ENCODE measurements around the gene PLCB1. TPM values are rescaled to one million over a fixed set of nuclear protein-coding genes. Genes with fewer than 3 reads are reported as not detected.

Gene PLCB1
- total and polyA plus RNA-seq, 2 experiments from 2014 or later: 14.9 to 20.7 TPM

DNA sequence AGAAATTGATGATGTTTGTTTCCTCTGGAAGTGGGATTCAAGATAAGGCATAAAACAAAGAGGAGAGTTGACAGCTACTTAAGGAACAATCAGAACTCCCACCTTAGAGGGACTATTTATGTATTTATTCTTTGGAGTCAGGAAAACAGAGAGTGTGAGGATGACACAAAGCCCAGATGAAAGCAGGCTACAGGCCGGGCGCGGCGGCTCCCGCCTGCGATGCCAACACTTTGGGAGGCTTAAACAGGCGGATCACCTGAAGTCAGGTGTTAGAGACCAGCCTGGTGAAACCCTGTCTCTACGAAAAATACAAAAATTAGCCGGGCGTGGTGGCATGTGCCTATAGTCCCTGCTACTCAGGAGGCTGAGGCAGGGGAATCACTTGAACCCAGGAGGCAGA lies 543.8 kb downstream of the PLCB1 start:
- H3K4me3 Mint-ChIP-seq: no peak overlapping the region
- ATAC-seq: no peak
- no peak overlapping the region for H3K27ac Mint-ChIP-seq

More for the DNA sequence above, 543.8 kb downstream of the PLCB1 start:
- Mint-ChIP-seq H3K27me3 (ENCODE audit: insufficient read depth, low read depth, poor library complexity) (peaks cover 3% of the 10 kb centered on the region), H3K36me3 (ENCODE audit: low read depth) (no peaks in the 10 kb centered on the region), H3K4me1 (peaks cover 10% of the 10 kb centered on the region; the same call in 2 of the 3 replicates), H3K9me3 (no peaks in the 10 kb centered on the region; the same call in 2 of the 3 replicates)
- no peaks in the 10 kb centered on the region for H3F3A ChIP-seq (replicated peaks; ENCODE audit: low read depth)
- H3K9me2 ChIP-seq (ENCODE audit: insufficient read depth): no peaks in the 10 kb centered on the region; the same call in 1 of the 2 replicates
- H3K36me3 ChIP-seq (ENCODE audit: insufficient read depth): no peaks in the 10 kb centered on the region
- no peak overlapping the region for H2AFZ ChIP-seq
- H3K27me3 ChIP-seq (ENCODE audit: insufficient read depth): no peaks in the 10 kb centered on the region
- no peaks in the 10 kb centered on the region for H4K20me1 ChIP-seq (replicated peaks; ENCODE audit: insufficient read depth)
- H3K79me2 ChIP-seq (replicated peaks; ENCODE audit: insufficient read depth): no peaks in the 10 kb centered on the region
- no peak overlapping the region for H3K4me2 ChIP-seq
- H3K4me1 ChIP-seq (ENCODE audit: insufficient read depth): 0 out of 2 replicates have a peak, but pooled peaks cover 5% of the 10 kb centered on the region
- no peak for DNase-seq (ENCODE audit: low spot score)
- TF ChIP-seq, protein P1, sequence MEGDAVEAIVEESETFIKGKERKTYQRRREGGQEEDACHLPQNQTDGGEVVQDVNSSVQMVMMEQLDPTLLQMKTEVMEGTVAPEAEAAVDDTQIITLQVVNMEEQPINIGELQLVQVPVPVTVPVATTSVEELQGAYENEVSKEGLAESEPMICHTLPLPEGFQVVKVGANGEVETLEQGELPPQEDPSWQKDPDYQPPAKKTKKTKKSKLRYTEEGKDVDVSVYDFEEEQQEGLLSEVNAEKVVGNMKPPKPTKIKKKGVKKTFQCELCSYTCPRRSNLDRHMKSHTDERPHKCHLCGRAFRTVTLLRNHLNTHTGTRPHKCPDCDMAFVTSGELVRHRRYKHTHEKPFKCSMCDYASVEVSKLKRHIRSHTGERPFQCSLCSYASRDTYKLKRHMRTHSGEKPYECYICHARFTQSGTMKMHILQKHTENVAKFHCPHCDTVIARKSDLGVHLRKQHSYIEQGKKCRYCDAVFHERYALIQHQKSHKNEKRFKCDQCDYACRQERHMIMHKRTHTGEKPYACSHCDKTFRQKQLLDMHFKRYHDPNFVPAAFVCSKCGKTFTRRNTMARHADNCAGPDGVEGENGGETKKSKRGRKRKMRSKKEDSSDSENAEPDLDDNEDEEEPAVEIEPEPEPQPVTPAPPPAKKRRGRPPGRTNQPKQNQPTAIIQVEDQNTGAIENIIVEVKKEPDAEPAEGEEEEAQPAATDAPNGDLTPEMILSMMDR (conservative IDR thresholded peaks at IDR 0.05; ENCODE audit: low read depth in 2 of 2): no peak
- no peak for TF ChIP-seq JUNB (IDR thresholded peaks at IDR 0.05; ENCODE audit: unreplicated experiment)
- TF ChIP-seq STAT1 (IDR thresholded peaks at IDR 0.05; ENCODE audit: unreplicated experiment): no peak
- TF ChIP-seq EZH2 (IDR thresholded peaks at IDR 0.05; ENCODE audit: low read depth, unreplicated experiment): no peak
- TF ChIP-seq ZNF114 (CRISPR knock-in tag; IDR thresholded peaks at IDR 0.05): no peak
- TF ChIP-seq, protein P2, sequence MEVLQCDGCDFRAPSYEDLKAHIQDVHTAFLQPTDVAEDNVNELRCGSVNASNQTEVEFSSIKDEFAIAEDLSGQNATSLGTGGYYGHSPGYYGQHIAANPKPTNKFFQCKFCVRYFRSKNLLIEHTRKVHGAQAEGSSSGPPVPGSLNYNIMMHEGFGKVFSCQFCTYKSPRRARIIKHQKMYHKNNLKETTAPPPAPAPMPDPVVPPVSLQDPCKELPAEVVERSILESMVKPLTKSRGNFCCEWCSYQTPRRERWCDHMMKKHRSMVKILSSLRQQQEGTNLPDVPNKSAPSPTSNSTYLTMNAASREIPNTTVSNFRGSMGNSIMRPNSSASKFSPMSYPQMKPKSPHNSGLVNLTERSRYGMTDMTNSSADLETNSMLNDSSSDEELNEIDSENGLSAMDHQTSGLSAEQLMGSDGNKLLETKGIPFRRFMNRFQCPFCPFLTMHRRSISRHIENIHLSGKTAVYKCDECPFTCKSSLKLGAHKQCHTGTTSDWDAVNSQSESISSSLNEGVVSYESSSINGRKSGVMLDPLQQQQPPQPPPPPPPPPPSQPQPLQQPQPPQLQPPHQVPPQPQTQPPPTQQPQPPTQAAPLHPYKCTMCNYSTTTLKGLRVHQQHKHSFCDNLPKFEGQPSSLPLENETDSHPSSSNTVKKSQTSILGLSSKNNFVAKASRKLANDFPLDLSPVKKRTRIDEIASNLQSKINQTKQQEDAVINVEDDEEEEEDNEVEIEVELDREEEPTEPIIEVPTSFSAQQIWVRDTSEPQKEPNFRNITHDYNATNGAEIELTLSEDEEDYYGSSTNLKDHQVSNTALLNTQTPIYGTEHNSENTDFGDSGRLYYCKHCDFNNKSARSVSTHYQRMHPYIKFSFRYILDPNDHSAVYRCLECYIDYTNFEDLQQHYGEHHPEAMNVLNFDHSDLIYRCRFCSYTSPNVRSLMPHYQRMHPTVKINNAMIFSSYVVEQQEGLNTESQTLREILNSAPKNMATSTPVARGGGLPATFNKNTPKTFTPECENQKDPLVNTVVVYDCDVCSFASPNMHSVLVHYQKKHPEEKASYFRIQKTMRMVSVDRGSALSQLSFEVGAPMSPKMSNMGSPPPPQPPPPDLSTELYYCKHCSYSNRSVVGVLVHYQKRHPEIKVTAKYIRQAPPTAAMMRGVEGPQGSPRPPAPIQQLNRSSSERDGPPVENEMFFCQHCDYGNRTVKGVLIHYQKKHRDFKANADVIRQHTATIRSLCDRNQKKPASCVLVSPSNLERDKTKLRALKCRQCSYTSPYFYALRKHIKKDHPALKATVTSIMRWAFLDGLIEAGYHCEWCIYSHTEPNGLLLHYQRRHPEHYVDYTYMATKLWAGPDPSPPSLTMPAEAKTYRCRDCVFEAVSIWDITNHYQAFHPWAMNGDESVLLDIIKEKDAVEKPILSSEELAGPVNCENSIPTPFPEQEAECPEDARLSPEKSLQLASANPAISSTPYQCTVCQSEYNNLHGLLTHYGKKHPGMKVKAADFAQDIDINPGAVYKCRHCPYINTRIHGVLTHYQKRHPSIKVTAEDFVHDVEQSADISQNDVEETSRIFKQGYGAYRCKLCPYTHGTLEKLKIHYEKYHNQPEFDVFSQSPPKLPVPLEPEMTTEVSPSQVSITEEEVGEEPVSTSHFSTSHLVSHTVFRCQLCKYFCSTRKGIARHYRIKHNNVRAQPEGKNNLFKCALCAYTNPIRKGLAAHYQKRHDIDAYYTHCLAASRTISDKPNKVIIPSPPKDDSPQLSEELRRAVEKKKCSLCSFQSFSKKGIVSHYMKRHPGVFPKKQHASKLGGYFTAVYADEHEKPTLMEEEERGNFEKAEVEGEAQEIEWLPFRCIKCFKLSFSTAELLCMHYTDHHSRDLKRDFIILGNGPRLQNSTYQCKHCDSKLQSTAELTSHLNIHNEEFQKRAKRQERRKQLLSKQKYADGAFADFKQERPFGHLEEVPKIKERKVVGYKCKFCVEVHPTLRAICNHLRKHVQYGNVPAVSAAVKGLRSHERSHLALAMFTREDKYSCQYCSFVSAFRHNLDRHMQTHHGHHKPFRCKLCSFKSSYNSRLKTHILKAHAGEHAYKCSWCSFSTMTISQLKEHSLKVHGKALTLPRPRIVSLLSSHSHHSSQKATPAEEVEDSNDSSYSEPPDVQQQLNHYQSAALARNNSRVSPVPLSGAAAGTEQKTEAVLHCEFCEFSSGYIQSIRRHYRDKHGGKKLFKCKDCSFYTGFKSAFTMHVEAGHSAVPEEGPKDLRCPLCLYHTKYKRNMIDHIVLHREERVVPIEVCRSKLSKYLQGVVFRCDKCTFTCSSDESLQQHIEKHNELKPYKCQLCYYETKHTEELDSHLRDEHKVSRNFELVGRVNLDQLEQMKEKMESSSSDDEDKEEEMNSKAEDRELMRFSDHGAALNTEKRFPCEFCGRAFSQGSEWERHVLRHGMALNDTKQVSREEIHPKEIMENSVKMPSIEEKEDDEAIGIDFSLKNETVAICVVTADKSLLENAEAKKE (CRISPR knock-in tag; IDR thresholded peaks at IDR 0.05): no peak
- TF ChIP-seq EZH2phosphoT487 (IDR thresholded peaks at IDR 0.05; ENCODE audit: unreplicated experiment): no peak
- TF ChIP-seq, protein P3, sequence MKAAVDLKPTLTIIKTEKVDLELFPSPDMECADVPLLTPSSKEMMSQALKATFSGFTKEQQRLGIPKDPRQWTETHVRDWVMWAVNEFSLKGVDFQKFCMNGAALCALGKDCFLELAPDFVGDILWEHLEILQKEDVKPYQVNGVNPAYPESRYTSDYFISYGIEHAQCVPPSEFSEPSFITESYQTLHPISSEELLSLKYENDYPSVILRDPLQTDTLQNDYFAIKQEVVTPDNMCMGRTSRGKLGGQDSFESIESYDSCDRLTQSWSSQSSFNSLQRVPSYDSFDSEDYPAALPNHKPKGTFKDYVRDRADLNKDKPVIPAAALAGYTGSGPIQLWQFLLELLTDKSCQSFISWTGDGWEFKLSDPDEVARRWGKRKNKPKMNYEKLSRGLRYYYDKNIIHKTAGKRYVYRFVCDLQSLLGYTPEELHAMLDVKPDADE (IDR thresholded peaks at IDR 0.05): no peak
- TF ChIP-seq ZNF331 (CRISPR knock-in tag; IDR thresholded peaks at IDR 0.05; ENCODE audit: low read depth): no peak
- TF ChIP-seq NANOG (IDR thresholded peaks at IDR 0.05; ENCODE audit: borderline replicate concordance): no peak
- TF ChIP-seq, protein P4, sequence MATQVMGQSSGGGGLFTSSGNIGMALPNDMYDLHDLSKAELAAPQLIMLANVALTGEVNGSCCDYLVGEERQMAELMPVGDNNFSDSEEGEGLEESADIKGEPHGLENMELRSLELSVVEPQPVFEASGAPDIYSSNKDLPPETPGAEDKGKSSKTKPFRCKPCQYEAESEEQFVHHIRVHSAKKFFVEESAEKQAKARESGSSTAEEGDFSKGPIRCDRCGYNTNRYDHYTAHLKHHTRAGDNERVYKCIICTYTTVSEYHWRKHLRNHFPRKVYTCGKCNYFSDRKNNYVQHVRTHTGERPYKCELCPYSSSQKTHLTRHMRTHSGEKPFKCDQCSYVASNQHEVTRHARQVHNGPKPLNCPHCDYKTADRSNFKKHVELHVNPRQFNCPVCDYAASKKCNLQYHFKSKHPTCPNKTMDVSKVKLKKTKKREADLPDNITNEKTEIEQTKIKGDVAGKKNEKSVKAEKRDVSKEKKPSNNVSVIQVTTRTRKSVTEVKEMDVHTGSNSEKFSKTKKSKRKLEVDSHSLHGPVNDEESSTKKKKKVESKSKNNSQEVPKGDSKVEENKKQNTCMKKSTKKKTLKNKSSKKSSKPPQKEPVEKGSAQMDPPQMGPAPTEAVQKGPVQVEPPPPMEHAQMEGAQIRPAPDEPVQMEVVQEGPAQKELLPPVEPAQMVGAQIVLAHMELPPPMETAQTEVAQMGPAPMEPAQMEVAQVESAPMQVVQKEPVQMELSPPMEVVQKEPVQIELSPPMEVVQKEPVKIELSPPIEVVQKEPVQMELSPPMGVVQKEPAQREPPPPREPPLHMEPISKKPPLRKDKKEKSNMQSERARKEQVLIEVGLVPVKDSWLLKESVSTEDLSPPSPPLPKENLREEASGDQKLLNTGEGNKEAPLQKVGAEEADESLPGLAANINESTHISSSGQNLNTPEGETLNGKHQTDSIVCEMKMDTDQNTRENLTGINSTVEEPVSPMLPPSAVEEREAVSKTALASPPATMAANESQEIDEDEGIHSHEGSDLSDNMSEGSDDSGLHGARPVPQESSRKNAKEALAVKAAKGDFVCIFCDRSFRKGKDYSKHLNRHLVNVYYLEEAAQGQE (IDR thresholded peaks at IDR 0.05; ENCODE audit: unreplicated experiment): no peak
- no peak for TF ChIP-seq POLR2AphosphoS5 (IDR thresholded peaks at IDR 0.05; ENCODE audit: low read depth)
- TF ChIP-seq CREB1 (CRISPR knock-in tag; IDR thresholded peaks at IDR 0.05; ENCODE audit: low read depth): no peak
- H3K27ac ChIP-seq (ENCODE audit: low read depth): no peak overlapping the region
- no peak overlapping the region for H3K4me3 ChIP-seq
